GM23338 (cell line): ENCODE data around the gene LDHB.

Experiments
- CREB1 ChIP-seq: fragments of 250-450 bp; sonication (Bioruptor Pico); IDR thresholded peaks from 2 replicates; pipeline ENCODE4 v1.5.0; 2020; ENCODE audit warnings: low read depth, mild to moderate bottlenecking, moderate library complexity
- EZH2 ChIP-seq: fragments of 200-600 bp; sonication (generic); IDR thresholded peaks from one replicate; pipeline ENCODE4 v1.8.0; 2017; ENCODE audit warnings: antibody characterized with exemption, mild to moderate bottlenecking, low read depth; ENCODE audit not compliant: unreplicated experiment
- EZH2phosphoT487 ChIP-seq: fragments of 200-600 bp; sonication (generic); IDR thresholded peaks from one replicate; pipeline ENCODE4 v1.8.1; 2018; ENCODE audit warnings: antibody characterized with exemption; ENCODE audit not compliant: unreplicated experiment
- JUNB ChIP-seq: IDR thresholded peaks from one replicate; pipeline ENCODE4 v1.6.1; 2016; ENCODE audit warnings: antibody characterized with exemption; ENCODE audit not compliant: unreplicated experiment
- NANOG ChIP-seq: IDR thresholded peaks from 2 replicates; pipeline ENCODE4 v1.6.1; 2016; ENCODE audit warnings: antibody characterized with exemption, borderline replicate concordance
- POLR2AphosphoS5 ChIP-seq: IDR thresholded peaks from 2 replicates; pipeline ENCODE4 v1.6.1; 2016; ENCODE audit warnings: antibody characterized with exemption, low read depth
- ZNF114 ChIP-seq: fragments of 250-450 bp; sonication (Bioruptor Pico); IDR thresholded peaks from 2 replicates; pipeline ENCODE4 v1.5.0; 2020; ENCODE audit warnings: mild to moderate bottlenecking, moderate library complexity
- ZNF331 ChIP-seq: fragments of 250-450 bp; sonication (Bioruptor Pico); IDR thresholded peaks from 2 replicates; pipeline ENCODE4 v1.5.0; 2020; ENCODE audit warnings: low read depth, mild to moderate bottlenecking, moderate library complexity
- TF ChIP-seq, protein P1 (sequence below), 2 experiments: fragments of 200-600 bp in 1 of 2; sonication (generic) in 1 of 2; conservative IDR thresholded peaks; 2 replicates each; pipeline versions ENCODE4 v1.5.1 to v1.6.1; 2016 to 2017; ENCODE audit warnings: antibody characterized with exemption in 2 of 2, low read depth in 2 of 2, mild to moderate bottlenecking in 2 of 2, moderate library complexity in 1 of 2
- TF ChIP-seq, protein P2 (sequence below): fragments of 250-450 bp; sonication (Bioruptor Pico); IDR thresholded peaks from 2 replicates; pipeline ENCODE4 v1.5.0; 2020; ENCODE audit warnings: mild to moderate bottlenecking, moderate library complexity
- TF ChIP-seq, protein P3 (sequence below): IDR thresholded peaks from 2 replicates; pipeline ENCODE4 v1.6.1; 2016; ENCODE audit warnings: antibody characterized with exemption
- TF ChIP-seq, protein P4 (sequence below): IDR thresholded peaks from one replicate; pipeline ENCODE4 v1.6.1; 2018; ENCODE audit warnings: antibody characterized with exemption; ENCODE audit not compliant: unreplicated experiment

DNA sequence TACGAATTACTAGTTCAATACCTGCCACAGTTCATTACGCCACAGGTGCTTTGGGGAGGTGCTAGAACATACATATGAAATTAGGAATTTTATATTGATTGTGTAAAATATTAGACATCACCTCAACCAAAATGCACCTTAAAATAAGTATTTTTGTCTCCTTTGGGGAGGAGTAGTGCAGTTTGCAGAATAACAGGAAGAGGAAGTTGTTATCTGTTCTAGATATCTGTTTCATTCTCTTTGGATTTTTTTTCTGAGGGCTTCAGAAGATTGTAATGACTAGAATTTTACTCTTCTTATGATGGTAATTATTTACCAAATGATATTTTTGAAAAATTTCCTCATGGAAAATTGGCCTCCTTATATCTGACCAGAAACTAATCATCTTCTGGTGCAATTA, 43.1 kb downstream of the LDHB start:
- TF ChIP-seq, protein P1, sequence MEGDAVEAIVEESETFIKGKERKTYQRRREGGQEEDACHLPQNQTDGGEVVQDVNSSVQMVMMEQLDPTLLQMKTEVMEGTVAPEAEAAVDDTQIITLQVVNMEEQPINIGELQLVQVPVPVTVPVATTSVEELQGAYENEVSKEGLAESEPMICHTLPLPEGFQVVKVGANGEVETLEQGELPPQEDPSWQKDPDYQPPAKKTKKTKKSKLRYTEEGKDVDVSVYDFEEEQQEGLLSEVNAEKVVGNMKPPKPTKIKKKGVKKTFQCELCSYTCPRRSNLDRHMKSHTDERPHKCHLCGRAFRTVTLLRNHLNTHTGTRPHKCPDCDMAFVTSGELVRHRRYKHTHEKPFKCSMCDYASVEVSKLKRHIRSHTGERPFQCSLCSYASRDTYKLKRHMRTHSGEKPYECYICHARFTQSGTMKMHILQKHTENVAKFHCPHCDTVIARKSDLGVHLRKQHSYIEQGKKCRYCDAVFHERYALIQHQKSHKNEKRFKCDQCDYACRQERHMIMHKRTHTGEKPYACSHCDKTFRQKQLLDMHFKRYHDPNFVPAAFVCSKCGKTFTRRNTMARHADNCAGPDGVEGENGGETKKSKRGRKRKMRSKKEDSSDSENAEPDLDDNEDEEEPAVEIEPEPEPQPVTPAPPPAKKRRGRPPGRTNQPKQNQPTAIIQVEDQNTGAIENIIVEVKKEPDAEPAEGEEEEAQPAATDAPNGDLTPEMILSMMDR (conservative IDR thresholded peaks at IDR 0.05; ENCODE audit: low read depth in 2 of 2), result no peak
- no peak for TF ChIP-seq EZH2phosphoT487
- no peak for TF ChIP-seq EZH2
- TF ChIP-seq POLR2AphosphoS5, result no peak
- TF ChIP-seq, protein P2, sequence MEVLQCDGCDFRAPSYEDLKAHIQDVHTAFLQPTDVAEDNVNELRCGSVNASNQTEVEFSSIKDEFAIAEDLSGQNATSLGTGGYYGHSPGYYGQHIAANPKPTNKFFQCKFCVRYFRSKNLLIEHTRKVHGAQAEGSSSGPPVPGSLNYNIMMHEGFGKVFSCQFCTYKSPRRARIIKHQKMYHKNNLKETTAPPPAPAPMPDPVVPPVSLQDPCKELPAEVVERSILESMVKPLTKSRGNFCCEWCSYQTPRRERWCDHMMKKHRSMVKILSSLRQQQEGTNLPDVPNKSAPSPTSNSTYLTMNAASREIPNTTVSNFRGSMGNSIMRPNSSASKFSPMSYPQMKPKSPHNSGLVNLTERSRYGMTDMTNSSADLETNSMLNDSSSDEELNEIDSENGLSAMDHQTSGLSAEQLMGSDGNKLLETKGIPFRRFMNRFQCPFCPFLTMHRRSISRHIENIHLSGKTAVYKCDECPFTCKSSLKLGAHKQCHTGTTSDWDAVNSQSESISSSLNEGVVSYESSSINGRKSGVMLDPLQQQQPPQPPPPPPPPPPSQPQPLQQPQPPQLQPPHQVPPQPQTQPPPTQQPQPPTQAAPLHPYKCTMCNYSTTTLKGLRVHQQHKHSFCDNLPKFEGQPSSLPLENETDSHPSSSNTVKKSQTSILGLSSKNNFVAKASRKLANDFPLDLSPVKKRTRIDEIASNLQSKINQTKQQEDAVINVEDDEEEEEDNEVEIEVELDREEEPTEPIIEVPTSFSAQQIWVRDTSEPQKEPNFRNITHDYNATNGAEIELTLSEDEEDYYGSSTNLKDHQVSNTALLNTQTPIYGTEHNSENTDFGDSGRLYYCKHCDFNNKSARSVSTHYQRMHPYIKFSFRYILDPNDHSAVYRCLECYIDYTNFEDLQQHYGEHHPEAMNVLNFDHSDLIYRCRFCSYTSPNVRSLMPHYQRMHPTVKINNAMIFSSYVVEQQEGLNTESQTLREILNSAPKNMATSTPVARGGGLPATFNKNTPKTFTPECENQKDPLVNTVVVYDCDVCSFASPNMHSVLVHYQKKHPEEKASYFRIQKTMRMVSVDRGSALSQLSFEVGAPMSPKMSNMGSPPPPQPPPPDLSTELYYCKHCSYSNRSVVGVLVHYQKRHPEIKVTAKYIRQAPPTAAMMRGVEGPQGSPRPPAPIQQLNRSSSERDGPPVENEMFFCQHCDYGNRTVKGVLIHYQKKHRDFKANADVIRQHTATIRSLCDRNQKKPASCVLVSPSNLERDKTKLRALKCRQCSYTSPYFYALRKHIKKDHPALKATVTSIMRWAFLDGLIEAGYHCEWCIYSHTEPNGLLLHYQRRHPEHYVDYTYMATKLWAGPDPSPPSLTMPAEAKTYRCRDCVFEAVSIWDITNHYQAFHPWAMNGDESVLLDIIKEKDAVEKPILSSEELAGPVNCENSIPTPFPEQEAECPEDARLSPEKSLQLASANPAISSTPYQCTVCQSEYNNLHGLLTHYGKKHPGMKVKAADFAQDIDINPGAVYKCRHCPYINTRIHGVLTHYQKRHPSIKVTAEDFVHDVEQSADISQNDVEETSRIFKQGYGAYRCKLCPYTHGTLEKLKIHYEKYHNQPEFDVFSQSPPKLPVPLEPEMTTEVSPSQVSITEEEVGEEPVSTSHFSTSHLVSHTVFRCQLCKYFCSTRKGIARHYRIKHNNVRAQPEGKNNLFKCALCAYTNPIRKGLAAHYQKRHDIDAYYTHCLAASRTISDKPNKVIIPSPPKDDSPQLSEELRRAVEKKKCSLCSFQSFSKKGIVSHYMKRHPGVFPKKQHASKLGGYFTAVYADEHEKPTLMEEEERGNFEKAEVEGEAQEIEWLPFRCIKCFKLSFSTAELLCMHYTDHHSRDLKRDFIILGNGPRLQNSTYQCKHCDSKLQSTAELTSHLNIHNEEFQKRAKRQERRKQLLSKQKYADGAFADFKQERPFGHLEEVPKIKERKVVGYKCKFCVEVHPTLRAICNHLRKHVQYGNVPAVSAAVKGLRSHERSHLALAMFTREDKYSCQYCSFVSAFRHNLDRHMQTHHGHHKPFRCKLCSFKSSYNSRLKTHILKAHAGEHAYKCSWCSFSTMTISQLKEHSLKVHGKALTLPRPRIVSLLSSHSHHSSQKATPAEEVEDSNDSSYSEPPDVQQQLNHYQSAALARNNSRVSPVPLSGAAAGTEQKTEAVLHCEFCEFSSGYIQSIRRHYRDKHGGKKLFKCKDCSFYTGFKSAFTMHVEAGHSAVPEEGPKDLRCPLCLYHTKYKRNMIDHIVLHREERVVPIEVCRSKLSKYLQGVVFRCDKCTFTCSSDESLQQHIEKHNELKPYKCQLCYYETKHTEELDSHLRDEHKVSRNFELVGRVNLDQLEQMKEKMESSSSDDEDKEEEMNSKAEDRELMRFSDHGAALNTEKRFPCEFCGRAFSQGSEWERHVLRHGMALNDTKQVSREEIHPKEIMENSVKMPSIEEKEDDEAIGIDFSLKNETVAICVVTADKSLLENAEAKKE, result no peak
- TF ChIP-seq, protein P3, sequence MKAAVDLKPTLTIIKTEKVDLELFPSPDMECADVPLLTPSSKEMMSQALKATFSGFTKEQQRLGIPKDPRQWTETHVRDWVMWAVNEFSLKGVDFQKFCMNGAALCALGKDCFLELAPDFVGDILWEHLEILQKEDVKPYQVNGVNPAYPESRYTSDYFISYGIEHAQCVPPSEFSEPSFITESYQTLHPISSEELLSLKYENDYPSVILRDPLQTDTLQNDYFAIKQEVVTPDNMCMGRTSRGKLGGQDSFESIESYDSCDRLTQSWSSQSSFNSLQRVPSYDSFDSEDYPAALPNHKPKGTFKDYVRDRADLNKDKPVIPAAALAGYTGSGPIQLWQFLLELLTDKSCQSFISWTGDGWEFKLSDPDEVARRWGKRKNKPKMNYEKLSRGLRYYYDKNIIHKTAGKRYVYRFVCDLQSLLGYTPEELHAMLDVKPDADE, result no peak
- TF ChIP-seq CREB1, result no peak
- TF ChIP-seq, protein P4, sequence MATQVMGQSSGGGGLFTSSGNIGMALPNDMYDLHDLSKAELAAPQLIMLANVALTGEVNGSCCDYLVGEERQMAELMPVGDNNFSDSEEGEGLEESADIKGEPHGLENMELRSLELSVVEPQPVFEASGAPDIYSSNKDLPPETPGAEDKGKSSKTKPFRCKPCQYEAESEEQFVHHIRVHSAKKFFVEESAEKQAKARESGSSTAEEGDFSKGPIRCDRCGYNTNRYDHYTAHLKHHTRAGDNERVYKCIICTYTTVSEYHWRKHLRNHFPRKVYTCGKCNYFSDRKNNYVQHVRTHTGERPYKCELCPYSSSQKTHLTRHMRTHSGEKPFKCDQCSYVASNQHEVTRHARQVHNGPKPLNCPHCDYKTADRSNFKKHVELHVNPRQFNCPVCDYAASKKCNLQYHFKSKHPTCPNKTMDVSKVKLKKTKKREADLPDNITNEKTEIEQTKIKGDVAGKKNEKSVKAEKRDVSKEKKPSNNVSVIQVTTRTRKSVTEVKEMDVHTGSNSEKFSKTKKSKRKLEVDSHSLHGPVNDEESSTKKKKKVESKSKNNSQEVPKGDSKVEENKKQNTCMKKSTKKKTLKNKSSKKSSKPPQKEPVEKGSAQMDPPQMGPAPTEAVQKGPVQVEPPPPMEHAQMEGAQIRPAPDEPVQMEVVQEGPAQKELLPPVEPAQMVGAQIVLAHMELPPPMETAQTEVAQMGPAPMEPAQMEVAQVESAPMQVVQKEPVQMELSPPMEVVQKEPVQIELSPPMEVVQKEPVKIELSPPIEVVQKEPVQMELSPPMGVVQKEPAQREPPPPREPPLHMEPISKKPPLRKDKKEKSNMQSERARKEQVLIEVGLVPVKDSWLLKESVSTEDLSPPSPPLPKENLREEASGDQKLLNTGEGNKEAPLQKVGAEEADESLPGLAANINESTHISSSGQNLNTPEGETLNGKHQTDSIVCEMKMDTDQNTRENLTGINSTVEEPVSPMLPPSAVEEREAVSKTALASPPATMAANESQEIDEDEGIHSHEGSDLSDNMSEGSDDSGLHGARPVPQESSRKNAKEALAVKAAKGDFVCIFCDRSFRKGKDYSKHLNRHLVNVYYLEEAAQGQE, result no peak
- TF ChIP-seq NANOG, result no peak
- TF ChIP-seq ZNF331 (CRISPR knock-in tag), result no peak
- TF ChIP-seq JUNB, result no peak
- TF ChIP-seq ZNF114 (CRISPR knock-in tag), result no peak
